Measurements from ENCODE around the gene DLX5.

DNA sequence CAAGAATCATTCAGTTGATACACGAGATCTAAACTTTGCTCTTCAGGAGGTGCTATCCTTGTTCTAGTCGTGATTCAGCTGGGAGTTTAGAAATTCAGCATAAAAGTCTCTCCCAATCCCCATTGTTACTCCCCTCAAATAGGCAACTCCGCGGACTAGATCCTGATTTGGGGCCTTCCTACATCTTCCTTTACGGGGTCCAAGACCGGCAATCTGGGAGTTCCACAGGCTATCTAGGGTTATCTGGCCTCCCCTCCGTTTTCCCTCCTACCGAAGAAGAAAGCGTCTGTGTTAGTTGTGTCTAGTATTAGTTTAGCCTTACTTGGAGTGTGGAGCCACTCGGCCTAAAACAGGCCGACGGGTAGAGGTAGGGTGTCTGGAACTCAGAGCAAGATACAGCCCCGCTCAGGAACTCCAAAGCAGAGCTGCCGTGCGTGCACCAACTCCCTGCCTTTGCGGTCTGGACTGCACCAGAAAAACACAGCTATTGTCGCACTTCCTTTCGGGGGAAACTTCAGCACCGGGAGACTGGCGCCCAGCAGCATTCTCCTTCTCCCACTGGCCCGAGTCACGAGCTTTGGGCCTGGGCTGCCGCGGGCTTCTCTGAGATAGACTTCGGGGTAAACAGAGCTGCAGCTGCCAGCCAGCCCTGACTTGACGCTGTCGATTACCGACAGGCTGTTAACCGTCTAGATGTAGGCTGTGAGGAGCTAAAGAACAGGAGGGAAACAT lies 1.5 kb upstream of the DLX5 start:
- TF ChIP-seq SUZ12 (IDR thresholded peaks at IDR 0.05; ENCODE audit: extremely low read depth, insufficient read depth, insufficient read length) (peak; percentile 48), YY1 (IDR thresholded peaks at IDR 0.05; ENCODE audit: insufficient read depth, insufficient read length) (no peak)
